ENCODE results near the gene SOBP. TPM values are rescaled to one million over a fixed set of nuclear protein-coding genes. Genes with fewer than 3 reads are reported as not detected.

SOBP gene
- total and polyA plus RNA-seq, 2 donors (not counting 3 experiments of a cell fraction or from before 2014, with no cell fraction given), result 0.35 to 6.6 TPM

GRCh38 chr6:107599043-107599442 is 109.1 kb downstream of the SOBP start:
- H3K27me3 ChIP-seq (ENCODE audit: control insufficient read depth in 2 of 2, insufficient read depth in 2 of 2, low read length in 2 of 2), result no peaks in the 10 kb centered on the region
- no peak overlapping the region for H3K4me3 ChIP-seq (replicated peaks in 1 of 3; ENCODE audit: insufficient read depth in 1 of 3, low read depth in 1 of 3, low read length in 3 of 3)
- H3K4me1 ChIP-seq (ENCODE audit: control insufficient read depth, extremely low read depth, insufficient read depth, low read length), result peaks cover 12% of the 10 kb centered on the region
- H3K9me1 ChIP-seq (replicated peaks; ENCODE audit: control insufficient read depth, extremely low read depth, insufficient read depth, low read length), result no peaks in the 10 kb centered on the region
- no peak overlapping the region for H2AFZ ChIP-seq (ENCODE audit: low read depth, low read length)
- no peak overlapping the region for H3K4me2 ChIP-seq (ENCODE audit: insufficient read depth, low read length)
- no TSS peak for BruUV-seq (replicated peaks)
- TF ChIP-seq POLR2A (IDR thresholded peaks at IDR 0.05; ENCODE audit: low read depth, low read length), result no peak
- no peak for TF ChIP-seq CTCF (IDR thresholded peaks at IDR 0.05; ENCODE audit: extremely low read depth in 1 of 2, insufficient read depth in 1 of 2, low read depth in 1 of 2, low read length in 2 of 2)
- TF ChIP-seq EZH2 (IDR thresholded peaks at IDR 0.05; ENCODE audit: borderline replicate concordance, low read depth, low read length, severe bottlenecking), result no peak
- TF ChIP-seq MYC (IDR thresholded peaks at IDR 0.05; ENCODE audit: low read depth, low read length), result no peak
- no peak for TF ChIP-seq JUN (IDR thresholded peaks at IDR 0.05; ENCODE audit: borderline replicate concordance, insufficient read depth, insufficient read length, low read depth)
- TF ChIP-seq GATA2 (IDR thresholded peaks at IDR 0.05; ENCODE audit: insufficient read depth, insufficient read length, low read depth, low read length), result no peak
- TF ChIP-seq MAX (IDR thresholded peaks at IDR 0.05; ENCODE audit: insufficient read depth, insufficient read length), result no peak
- no peak for TF ChIP-seq FOS (IDR thresholded peaks at IDR 0.05; ENCODE audit: borderline replicate concordance, insufficient read depth, low read length)
- no peak for TF ChIP-seq POLR2AphosphoS5 (IDR thresholded peaks at IDR 0.05; ENCODE audit: insufficient read depth, low read depth, low read length)
- no peaks in the 10 kb centered on the region for H3K36me3 ChIP-seq (ENCODE audit: control insufficient read depth in 2 of 2, extremely low read depth in 1 of 2, insufficient read depth in 2 of 2, low read length in 2 of 2)
- ChIA-PET POLR2A (no interaction called here), CTCF (interaction anchor here (1.3 to 1.7 kb wide), 3 partner anchors 10 to 110 kb away, joined by 3 to 5 read pairs (median 4); no protein-coding TSS in a partner anchor)
- H3K27ac ChIP-seq (ENCODE audit: insufficient read depth, low read depth, low read length), result no peak overlapping the region
- no peaks in the 10 kb centered on the region for H4K20me1 ChIP-seq (replicated peaks; ENCODE audit: control insufficient read depth, extremely low read depth, insufficient read depth, low read length)
- no peak overlapping the region for H3K9ac ChIP-seq (replicated peaks; ENCODE audit: extremely low read depth, insufficient read depth, low read length)
- dilution Hi-C loops (cut with MboI; ENCODE audit: extremely low pct_ligation_motif_present, low sequenced_read_pairs) (no loop called here), intact Hi-C loops (cut with micrococcal nuclease) (no loop called here)
- H3K79me2 ChIP-seq (ENCODE audit: control insufficient read depth, insufficient read depth, low read length), result no peaks in the 10 kb centered on the region
- H3K9me3 ChIP-seq (replicated peaks; ENCODE audit: control insufficient read depth, insufficient read depth, low read length), result no peaks in the 10 kb centered on the region
- FAIRE-seq (peak; percentile 8), DNase-seq (ENCODE audit: low read depth, low spot score) (no peak)
